GM23338 (cell line): ENCODE measurements around the gene LCE5A.

Experiments used
- EZH2 ChIP-seq: fragments of 200-600 bp; sonication (generic); IDR thresholded peaks from one replicate; pipeline ENCODE4 v1.8.0; 2017; ENCODE audit warnings: antibody characterized with exemption, mild to moderate bottlenecking, low read depth; ENCODE audit not compliant: unreplicated experiment
- EZH2phosphoT487 ChIP-seq: fragments of 200-600 bp; sonication (generic); IDR thresholded peaks from one replicate; pipeline ENCODE4 v1.8.1; 2018; ENCODE audit warnings: antibody characterized with exemption; ENCODE audit not compliant: unreplicated experiment
- JUNB ChIP-seq: IDR thresholded peaks from one replicate; pipeline ENCODE4 v1.6.1; 2016; ENCODE audit warnings: antibody characterized with exemption; ENCODE audit not compliant: unreplicated experiment
- POLR2AphosphoS5 ChIP-seq: IDR thresholded peaks from 2 replicates; pipeline ENCODE4 v1.6.1; 2016; ENCODE audit warnings: antibody characterized with exemption, low read depth
- STAT1 ChIP-seq: IDR thresholded peaks from one replicate; pipeline ENCODE4 v1.6.1; 2016; ENCODE audit warnings: antibody characterized with exemption; ENCODE audit not compliant: unreplicated experiment
- ZNF331 ChIP-seq: fragments of 250-450 bp; sonication (Bioruptor Pico); IDR thresholded peaks from 2 replicates; pipeline ENCODE4 v1.5.0; 2020; ENCODE audit warnings: low read depth, mild to moderate bottlenecking, moderate library complexity
- TF ChIP-seq, protein P1 (sequence below), 2 experiments: fragments of 200-600 bp in 1 of 2; sonication (generic) in 1 of 2; conservative IDR thresholded peaks; 2 replicates each; pipeline versions ENCODE4 v1.5.1 to v1.6.1; 2016 to 2017; ENCODE audit warnings: antibody characterized with exemption in 2 of 2, low read depth in 2 of 2, mild to moderate bottlenecking in 2 of 2, moderate library complexity in 1 of 2
- TF ChIP-seq, protein P2 (sequence below): IDR thresholded peaks from one replicate; pipeline ENCODE4 v1.6.1; 2018; ENCODE audit warnings: antibody characterized with exemption; ENCODE audit not compliant: unreplicated experiment
- TF ChIP-seq, protein P3 (sequence below): IDR thresholded peaks from 2 replicates; pipeline ENCODE4 v1.6.1; 2016; ENCODE audit warnings: antibody characterized with exemption

DNA sequence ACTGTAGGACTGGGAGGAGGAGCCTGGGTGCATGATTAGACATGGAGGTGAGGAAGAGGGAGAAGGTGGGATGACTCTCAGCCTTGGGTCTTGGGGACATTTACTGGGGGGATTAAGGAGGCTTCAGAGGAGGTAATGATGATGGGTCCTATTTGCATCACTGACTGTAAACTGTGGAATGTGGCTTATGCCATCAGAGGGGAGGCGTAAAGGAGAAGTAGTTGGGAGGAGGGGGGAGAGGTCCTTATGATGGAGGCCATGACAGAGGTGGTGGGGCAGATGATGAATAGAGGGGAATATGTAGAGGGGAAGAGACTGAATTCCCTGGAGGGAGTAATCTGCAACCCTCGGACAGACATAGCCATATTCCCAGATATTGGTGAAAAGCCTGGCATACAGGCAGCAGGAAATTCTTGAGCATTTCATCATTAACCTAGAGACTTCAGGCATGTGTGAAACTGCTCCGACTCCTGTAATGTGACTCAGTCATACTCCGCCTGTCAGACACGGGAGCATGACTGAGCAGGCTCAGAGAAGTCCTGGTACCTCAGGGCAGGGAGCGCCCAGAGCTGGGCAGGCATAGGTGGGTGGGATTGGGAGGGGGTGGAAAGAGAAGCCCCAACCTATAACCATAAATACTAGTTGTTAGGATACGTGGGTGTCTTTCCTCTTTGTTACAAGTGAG lies 8.0 kb upstream of the LCE5A start:
- TF ChIP-seq, protein P1, sequence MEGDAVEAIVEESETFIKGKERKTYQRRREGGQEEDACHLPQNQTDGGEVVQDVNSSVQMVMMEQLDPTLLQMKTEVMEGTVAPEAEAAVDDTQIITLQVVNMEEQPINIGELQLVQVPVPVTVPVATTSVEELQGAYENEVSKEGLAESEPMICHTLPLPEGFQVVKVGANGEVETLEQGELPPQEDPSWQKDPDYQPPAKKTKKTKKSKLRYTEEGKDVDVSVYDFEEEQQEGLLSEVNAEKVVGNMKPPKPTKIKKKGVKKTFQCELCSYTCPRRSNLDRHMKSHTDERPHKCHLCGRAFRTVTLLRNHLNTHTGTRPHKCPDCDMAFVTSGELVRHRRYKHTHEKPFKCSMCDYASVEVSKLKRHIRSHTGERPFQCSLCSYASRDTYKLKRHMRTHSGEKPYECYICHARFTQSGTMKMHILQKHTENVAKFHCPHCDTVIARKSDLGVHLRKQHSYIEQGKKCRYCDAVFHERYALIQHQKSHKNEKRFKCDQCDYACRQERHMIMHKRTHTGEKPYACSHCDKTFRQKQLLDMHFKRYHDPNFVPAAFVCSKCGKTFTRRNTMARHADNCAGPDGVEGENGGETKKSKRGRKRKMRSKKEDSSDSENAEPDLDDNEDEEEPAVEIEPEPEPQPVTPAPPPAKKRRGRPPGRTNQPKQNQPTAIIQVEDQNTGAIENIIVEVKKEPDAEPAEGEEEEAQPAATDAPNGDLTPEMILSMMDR (conservative IDR thresholded peaks at IDR 0.05; ENCODE audit: low read depth in 2 of 2) = no peak
- TF ChIP-seq JUNB (no peak), POLR2AphosphoS5 (no peak), ZNF331 (no peak), EZH2 (no peak), EZH2phosphoT487 (no peak), STAT1 (no peak)
- TF ChIP-seq, protein P2, sequence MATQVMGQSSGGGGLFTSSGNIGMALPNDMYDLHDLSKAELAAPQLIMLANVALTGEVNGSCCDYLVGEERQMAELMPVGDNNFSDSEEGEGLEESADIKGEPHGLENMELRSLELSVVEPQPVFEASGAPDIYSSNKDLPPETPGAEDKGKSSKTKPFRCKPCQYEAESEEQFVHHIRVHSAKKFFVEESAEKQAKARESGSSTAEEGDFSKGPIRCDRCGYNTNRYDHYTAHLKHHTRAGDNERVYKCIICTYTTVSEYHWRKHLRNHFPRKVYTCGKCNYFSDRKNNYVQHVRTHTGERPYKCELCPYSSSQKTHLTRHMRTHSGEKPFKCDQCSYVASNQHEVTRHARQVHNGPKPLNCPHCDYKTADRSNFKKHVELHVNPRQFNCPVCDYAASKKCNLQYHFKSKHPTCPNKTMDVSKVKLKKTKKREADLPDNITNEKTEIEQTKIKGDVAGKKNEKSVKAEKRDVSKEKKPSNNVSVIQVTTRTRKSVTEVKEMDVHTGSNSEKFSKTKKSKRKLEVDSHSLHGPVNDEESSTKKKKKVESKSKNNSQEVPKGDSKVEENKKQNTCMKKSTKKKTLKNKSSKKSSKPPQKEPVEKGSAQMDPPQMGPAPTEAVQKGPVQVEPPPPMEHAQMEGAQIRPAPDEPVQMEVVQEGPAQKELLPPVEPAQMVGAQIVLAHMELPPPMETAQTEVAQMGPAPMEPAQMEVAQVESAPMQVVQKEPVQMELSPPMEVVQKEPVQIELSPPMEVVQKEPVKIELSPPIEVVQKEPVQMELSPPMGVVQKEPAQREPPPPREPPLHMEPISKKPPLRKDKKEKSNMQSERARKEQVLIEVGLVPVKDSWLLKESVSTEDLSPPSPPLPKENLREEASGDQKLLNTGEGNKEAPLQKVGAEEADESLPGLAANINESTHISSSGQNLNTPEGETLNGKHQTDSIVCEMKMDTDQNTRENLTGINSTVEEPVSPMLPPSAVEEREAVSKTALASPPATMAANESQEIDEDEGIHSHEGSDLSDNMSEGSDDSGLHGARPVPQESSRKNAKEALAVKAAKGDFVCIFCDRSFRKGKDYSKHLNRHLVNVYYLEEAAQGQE = no peak
- TF ChIP-seq, protein P3, sequence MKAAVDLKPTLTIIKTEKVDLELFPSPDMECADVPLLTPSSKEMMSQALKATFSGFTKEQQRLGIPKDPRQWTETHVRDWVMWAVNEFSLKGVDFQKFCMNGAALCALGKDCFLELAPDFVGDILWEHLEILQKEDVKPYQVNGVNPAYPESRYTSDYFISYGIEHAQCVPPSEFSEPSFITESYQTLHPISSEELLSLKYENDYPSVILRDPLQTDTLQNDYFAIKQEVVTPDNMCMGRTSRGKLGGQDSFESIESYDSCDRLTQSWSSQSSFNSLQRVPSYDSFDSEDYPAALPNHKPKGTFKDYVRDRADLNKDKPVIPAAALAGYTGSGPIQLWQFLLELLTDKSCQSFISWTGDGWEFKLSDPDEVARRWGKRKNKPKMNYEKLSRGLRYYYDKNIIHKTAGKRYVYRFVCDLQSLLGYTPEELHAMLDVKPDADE = no peak
